Retina (tissue), 1 donor: Measurements from ENCODE around the gene ARHGAP22.

Experiments
- DNase-seq: peaks from one replicate; pipeline ENCODE4 v3.0.0-alpha.2; 2016

Gene ARHGAP22

DNA sequence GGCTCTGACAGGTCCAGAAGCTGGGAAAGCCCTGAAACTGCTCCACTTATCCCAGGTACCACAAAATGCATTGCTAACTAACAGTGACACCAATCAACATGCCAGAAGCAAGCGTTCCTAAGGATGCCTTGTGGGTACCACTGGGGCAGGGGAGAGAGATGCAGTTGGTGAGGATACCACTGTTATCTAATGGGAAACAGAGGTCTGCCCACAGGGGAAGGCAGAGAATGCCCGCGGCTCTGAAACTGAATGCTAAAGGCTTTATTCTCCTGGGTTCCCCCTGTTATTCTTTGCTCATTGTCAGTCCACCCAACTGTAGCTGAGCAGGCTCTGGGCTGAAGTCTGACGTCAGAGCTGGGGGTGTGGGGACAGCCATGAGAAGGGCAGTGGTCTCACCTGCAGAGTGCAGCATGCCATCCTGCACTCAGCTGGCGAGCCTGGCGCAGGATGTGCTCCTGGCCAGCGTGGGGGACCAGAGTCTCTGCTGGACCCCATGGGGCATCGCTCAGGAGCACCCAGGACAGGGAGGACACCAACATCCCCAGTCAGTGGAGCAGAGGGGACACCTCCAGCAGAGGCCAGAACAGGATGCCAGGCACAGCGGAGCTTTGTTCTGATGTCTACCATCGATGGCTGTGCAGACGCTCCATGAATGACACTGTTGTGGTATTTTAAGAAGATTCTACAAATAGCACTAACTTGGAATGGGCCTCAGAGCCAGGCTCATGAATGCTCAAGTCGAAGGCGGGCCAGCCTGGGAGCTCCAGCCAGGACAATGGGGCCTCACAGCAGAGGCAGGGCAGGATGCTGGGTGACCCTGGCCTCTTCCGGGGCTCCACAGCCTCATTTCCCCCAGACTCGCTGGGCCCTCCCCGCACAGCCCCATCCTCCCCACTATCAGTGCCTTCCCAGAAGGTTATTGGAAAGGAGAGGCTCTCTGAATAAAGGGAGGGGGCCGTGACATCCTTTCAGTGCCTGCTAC lies 95.8 kb downstream of the ARHGAP22 start:
- DNase-seq, result no peak

DNA sequence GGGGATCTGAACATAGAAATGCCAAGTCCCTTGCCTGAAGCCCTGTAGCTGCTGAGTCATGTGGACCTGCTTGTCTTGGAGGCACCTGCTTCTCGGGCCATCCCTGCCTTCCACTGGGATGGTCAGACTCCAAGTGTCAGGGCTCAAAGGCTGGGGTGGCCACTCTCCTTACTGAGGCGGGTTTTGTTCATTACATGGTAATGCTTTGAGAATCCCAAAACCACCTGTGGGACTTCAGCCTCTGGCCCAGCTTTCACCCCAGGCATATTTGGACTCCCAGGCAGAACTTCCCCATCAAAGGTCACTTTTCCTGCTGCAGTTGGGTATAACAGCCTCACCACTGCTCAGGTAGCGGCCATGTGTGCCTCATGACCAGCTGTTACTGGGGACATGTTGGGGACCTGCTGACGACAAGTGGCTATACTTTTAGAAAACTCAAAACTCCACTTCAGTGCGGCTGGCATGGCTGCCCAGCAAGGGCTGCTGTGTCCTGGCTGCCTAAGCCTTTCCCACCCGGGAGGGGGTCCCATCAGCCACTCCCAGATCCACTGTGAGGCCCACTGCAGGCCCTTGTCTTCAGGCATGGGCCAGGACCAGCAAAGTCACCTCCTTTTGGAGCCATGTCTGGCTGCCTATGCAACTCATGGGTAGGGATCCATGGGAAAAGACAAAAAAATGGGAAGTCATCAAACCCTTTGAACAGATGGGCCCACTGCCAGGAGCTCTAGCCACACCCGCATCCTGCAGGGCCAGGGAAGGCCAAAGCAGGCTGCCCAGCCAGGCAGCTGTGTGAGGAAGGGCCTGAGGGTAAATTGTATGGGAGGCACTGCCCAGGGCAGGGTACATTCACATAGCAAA lies 96.7 kb downstream of the ARHGAP22 start:
- no peak for DNase-seq

DNA sequence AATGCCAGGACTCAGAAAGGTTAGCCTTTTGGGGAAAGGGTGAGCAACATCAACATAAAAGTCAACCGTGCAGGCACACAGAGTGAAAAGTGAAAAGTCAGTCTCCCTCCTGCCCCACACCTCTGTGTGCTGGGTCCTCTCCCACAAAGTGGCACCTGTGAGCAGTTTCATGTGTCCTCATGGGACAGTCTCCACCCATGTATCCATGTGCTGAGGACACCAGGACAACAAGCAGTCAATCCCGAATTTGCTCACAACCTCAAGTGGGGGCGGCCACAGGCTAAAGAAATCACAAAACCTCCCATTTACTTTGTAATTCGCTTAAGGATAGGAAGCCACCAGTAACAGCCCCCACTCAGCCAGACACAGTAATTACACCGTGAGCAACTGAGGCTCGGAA lies 97.4 kb downstream of the ARHGAP22 start:
- no peak for DNase-seq

DNA sequence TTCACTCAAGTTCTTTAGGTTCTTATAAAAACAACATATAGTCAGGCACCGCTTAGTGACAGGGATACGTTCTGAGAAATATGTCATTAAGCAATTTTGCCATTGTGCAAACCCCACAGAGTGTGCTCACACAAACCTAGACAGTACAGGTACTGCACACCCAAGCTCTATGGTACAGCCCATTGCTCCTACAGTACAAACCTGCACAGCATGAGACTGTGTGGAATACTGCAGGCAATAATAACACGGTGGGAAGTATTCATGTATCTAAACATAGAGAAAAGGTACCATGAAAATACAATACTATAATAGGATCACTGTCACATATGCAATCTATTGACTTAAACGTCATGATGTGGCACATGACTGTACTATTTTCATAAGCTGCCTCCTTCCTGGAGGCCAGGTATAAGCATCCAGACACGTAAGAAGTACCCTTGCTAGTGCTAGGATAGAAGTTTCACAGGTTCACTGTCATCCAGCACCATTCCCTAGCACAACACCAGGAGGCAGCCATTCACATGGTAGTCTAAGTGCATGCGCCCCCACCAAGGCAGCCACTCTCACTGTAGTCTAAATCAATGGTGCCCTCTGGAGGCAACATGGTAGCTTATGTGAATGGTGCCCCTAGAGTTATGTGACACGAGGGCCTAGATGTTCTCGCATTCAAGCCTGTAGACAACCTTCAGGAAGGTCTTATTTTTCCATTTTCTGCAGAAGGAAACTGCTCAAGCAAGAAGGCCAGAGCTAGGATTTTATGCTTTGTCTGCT lies 98.5 kb downstream of the ARHGAP22 start:
- DNase-seq, result no peak

DNA sequence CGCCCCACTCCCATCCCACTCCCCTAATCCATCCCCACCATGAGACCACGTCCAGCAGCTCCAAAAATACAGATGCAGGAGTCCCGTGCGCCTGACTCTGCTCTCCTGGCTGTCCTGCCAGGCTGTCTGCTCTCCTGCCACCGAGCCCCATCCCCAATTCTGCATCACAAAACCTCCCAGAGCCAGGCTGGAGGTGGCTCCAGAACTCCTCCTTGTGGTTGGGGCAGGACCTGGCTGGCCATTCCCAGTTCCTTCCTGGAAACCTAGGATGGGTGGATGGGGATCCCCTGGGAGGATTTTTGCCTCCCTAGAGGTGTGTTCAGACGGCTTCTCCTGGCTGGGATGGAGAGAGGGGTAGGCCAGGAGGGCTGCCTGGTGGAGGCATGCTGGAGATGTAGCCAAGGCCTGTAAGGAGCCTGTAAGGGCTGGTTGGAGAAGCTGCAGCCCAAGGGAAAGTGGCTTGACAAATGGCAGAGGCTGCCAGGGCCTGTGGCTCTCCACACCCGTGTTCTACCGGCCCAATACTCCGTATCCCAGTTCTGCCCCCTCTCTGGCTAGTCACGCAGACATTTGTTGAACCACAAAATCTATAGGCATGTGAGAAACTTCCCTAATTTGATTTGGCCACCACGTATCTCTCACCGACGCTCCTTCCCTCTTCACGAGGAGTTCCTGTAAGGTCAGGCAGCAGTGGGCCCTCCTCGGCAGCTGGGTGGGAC lies 99.3 kb downstream of the ARHGAP22 start:
- DNase-seq, result no peak

DNA sequence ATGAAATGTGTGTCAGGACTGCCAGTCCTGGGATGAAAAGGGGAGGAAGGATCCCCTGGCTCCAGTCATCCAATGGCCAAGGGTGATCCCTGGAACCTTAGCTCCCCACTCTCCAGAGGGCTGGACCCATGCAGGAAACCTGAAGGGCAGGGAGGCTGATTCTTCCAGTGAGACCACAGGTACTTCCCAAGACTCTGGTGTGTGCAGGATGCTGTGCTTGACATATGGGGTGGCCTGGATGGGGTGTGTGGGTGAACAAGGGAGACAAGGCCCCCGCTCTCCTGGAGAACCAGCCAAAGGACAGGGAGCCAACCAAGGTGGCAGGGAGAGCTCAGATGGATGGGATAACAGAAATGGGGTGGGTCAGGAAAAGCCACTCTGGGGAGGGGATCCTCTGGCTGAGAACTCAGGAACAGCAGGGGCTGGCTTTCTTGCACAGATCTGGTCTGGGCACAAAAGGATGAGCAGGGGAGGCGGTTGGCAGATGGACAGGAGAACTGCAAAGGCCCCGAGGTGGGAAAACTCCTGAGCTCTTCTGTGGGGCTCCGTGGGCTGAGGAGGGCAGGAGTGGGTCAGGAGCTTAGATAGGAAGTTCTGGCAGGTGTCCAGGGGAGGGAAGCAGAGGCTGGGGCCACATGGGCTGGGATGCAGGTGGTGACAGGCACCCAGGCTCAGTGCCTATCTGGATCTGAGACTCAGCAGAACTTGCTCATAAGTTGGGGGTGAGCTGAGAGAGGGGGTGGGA lies 100.6 kb downstream of the ARHGAP22 start:
- no peak for DNase-seq

DNA sequence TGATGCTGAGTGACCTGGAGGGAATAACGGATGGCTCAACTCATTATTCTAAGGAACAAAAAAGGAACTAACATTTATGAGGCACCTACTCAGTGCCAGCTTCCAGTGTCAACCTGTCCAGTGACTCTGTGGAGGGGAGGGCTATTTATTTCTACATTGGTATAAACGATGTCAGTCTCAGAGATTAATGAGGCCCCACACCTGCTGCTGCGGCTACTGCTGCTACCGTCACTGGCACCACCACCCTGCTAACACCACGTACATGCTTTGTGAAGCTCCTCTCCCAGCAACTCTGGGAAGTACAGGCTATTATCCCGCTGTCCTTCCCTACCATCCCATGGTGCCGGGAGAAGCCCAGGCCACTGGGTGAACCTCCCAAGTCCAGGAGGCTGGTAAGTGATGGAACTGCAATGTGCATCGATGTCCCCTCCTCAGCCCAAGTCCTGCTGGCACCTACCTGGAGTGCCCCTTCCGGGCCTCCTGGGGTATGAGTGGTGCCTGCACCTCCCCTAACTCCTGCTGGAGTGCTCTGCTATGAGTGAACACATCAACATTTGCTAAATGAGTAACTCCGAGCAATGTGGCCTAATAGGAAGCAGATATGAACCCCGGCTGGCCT lies 101.5 kb downstream of the ARHGAP22 start:
- DNase-seq, result no peak

DNA sequence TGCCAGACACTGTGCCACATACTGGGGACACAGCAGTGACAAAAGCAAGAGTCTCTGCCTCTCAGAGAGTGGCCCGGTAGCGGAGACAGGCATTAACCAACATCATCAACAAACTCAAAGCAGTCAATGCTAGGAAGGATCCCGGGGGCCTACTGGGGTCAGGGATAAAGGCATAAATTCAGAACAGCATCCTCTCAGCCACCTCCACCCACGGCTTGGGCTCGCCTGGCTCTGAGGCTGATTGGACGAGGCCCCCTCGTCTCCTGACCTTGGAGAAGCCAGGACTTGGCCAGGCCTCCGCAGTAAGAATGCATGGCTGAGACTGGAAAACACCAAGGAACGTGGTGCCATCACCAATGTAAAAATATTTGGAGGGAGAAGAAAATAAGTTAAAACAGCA lies 102.1 kb downstream of the ARHGAP22 start:
- no peak for DNase-seq

DNA sequence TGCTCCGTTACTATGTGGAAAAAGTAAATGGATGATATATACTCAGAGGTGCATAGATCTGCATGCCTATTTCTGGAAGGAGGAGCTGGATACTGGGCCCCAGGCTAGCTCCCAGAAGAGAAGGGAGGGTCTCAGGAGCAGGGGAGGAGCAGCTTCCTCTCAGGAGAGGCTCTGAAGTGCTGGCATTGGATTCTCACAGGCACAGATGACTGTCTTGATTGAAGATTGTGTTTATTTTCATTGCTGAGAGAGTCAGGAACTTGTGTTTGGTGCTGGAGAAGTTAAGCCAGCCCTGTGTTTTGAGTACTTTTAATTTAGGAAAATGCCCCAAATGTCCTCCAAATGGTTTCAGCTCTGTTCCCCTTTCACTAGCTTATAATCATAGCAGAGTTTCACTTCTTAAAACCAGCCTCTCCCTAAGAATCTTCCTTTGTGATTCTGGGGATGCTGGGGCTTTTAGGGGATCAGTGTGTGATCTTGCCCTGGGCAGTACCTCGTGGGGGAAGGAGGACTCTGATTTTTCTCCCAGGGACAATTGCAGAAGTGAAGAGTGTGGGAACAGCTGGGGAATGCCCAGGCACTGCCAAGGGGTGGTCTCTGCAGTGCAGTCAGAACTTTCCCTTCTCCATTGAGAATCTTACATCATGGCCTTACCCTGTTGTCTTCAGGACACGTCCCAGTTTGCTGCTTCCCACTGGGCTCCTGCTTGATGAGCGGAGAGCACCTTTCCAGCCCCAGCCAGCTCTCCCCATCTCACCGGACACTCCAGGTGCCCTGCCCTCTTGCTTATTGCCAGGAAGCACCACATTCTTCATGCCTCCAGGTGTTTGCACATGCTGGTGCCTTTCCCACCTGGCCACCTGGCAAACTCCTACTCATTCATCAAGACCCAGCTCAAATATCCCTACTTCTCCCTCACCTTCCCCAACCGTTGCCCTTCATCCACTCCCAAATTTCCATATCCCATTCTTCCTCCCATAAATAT lies 102.8 kb downstream of the ARHGAP22 start:
- DNase-seq, result no peak

DNA sequence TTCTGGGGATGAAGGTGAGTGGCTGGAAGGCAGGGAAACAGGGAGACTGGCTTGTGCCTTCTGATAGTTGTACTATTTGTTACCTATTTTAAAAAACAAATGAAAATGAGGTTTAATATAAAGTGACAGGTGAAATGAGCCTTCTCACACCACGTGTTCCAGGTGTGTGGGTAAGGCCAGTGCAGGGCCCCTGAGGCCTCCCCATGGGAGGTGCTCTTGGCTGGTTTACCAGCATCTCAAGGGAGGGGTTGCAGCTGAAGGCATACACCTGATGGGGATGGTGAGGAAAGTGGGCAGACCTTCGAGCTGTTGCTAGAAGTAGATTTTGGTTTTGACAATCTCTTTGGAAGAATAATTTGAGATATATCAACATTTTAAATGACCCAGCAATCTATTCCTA lies 103.6 kb downstream of the ARHGAP22 start:
- DNase-seq, result no peak

DNA sequence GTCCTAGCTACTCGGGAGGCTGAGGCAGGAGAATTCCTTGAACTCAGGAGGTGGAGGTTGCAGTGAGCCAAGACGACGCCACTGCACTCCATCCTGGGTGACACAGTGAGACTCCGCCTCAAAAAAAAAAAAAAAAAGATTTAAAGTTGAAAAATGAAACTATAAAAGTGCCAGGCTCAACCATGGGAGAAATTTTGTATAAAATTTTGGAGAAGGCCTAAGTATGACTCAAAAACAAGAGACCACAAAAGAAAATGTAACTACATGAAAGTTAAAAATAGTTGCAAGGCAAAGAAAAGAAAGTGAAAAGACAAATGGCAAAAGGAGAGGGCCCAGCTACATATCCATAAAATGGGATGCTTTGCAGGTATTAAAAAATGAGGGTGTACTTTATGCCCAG lies 104.1 kb downstream of the ARHGAP22 start:
- DNase-seq, result no peak

DNA sequence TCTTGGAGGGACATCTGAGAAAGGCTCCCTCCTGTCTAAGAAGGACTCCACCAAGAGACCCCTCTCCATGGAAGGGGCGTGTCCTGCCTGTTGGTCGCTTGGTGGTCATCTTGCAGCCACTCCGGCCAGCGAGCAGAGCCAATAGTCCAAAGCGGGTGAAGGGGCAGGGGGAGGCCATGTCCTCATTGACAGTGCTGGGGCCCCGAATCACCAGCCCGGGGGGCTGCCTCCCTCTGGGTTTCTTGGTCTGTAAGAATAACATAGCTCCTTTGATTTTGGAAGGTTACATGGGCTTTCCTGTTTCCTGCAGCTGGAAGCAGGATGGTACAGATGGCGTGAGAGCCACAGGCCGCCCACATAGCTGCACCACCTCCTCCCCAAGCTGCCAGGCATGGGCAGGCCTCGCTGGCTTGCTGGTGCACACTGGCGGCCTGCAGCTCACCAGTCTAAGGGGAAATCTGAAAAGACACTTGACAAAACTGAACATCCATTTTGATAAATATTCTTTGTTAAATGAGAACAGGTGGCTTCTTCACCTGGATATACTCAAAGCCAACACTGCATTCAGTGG lies 105.8 kb downstream of the ARHGAP22 start:
- DNase-seq, result no peak

DNA sequence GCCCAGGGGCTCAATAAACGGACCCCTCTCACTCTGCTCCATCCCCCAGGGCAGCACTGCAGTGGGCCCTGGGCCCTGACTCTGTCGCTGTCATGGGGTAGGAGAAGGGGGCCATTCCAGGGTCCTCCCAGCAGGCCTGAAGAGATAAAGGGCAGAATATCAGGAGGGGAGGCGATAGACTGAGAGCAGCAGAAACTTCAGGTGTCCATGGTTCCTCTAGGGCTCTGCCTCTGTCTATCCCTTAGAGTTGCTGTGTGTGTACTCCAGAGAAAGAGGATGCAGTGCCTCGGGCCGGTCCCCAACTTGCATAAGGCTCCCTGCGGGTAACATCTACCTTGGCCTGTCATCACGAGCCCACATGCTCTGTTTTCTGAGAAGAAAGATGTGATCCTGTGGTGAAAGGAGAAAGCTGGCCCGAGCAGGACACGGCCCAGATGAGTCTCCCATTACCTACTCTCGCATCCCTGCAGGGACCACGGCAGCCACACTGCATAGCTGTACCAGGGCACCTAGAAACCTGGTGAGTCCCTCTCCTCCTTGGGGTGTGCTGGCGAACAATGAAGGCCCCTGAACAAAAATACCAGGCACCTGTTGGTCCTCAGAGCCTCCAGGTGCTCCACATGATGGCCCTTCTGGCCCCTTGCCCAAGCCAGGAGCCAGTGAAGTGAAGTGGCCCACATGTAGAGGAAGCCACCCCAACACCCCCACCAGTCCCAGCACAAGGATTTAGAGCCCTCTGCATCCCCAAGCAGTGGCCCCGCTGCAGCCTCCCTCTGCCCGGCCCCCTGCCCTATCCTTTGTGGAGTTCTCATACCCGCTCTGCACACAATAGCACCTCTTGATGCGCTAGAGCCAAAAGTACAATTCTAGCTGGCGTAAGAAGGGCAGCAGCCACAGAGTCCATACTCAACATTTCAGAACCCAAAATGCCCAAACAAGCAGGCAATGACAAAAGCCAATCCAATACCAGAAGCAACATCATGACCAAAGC lies 106.8 kb downstream of the ARHGAP22 start:
- no peak for DNase-seq

DNA sequence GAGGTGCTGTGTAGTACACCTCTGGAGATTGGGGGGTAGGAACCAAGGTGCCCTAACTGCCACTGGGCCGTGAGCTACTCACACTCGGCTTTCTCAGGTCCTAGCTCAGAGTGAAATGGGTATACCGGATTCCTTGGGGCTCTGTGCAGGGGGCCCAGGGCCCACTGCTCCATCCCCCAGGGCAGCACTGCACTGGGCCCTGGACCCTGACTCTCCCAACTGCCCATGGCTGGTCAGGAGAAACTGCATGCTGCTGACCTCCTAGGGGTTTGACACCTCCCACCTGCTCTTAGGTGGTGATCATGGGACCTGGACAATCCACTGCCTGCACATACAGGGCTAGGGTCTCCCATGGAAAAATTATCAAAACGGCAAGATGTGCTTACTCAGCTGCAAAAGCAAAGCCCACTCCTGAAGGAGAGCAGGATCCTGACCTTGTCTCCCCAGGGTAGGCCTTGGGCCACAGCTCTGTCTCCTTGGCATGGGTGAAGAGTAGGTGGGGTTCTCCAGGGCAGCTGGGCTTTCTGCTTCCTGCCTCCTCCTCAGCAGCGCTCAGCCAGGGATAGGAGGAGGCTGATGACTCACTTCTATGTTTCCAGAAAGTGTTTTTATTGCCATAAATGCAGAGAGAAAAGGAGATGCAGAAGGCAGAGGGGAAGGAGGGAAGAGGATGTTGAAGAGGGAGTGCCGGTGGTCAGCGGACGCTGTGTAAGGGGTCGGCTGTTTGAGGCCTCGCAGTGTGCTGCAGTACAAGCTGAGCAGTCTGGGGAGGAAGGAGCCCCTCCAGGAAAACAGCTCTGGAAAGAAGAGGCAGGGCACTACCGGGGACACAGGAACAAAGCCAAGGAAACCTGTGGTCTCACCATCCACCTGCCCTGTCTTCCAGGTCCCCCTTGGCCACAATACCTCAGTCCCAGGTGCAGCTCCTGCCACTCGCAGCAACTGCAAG lies 107.8 kb downstream of the ARHGAP22 start:
- no peak for DNase-seq

DNA sequence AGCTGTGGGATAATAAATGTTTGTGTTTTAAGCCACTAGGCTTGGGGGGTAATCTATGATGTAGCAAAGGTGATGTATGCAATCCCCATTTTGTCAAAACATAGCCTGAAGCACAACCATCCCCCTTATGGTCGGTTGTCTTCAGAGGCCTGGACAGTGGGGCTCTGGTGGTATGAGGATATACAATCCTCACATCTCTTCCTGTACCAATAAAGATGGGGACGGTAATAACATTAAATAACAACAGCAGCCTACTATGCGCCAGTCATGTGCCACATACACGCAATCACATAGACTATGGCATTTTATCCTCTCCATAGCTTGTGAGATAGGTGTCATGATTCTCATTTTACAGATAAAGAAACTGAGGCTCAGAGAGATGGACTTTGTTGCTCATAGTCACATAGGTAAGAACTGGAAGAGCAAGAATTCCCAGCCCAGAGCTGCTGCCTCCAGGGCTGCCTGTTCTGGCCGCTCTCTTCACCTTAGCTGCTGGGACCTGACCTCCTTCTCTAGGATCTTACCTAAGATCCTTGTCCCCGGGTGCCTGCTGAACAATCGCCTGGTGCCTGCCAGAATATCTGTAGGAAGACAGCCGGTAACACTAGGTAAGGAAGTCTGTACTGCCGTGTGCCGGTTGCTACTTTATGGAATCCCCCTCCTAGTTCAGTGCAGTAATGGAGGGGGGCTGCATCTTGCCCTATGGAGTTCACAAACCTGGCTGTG lies 108.6 kb downstream of the ARHGAP22 start:
- no peak for DNase-seq
